ENCODE results near the gene SENP3.

DNA sequence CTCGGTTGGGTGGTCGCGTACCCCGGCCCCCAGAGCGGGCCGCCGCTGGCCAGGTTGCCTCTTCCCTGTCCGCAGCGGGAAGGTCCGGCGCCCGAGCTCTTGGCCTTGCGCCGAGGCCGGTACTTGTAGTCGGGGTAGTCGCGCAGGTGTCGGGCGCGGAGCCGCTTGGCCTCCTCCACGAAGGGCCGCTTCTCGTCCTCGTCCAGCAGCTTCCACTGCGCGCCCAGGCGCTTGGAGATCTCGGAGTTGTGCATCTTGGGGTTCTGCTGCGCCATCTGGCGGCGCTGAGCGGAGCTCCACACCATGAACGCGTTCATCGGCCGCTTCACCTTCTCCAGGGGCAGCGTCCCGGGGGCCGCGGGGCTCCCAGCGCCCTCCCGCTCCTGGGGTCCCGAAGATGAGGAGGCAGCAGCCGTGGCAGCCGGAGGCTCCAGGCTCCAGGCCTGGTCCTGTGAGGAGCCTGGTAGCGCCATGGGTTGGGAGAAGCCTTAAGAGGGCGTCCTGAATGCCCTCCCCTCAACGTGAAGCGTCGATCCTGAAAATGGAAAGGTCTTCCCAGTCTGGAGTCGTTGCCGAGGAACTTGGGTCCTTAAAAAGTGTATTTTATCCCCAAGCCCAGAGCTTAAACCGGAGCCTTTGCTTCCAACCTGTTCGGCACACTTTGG is 27.6 kb downstream of the SENP3 start:
- TF ChIP-seq EZH2 (IDR thresholded peaks at IDR 0.05; ENCODE audit: insufficient read depth, poor library complexity, severe bottlenecking) (no peak), EZH2phosphoT487 (IDR thresholded peaks at IDR 0.05; ENCODE audit: insufficient read depth, low read depth) (no peak)
